GM18507 (cell line): ENCODE results near the gene STXBP1.

ENCODE experiments used
- DNase-seq: peaks from one replicate; pipeline ENCODE4 v3.0.0; 2011; ENCODE audit warnings: low read depth; ENCODE audit not compliant: insufficient read length; ENCODE audit errors: extremely low spot score
- FAIRE-seq: peaks from 2 replicates; lab custom pipeline; 2011; peaks lifted over from hg19 to GRCh38; lab: Jason Lieb, UNC

STXBP1 gene

DNA sequence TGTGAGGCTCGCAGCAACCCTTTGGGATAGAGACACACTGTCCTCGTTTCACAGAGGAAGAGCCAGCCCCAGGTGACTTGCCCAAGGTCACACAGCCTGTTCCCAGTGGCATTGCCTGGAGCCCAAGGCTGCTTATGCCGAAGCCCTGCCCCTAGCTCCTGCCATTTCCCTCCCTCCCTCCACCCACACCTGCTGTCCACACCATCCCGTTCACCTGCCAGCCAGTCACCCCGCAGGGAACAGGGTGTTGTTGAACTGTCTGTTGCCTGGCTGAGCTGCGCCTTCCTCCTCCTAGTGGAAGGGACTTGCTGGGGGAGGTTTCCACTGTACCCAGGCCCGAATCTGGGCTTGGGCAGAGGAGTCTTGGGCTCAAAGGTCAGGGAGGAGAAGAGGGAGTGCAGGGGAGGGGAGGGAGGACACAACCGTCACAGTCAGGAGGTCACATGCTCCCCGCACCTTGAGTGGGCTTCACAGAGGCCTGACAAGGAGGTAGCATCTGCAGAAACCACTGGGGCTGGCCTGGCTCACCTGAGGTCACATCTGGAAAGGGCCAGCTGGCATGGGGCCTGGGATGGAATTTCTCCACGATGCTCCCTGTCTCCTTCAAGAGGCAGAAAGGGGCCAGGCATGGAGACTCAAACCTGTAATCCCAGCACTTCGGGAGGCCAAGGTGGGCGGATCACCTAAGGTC lies 110.1 kb downstream of the STXBP1 start:
- no peak for DNase-seq
- FAIRE-seq = no peak

DNA sequence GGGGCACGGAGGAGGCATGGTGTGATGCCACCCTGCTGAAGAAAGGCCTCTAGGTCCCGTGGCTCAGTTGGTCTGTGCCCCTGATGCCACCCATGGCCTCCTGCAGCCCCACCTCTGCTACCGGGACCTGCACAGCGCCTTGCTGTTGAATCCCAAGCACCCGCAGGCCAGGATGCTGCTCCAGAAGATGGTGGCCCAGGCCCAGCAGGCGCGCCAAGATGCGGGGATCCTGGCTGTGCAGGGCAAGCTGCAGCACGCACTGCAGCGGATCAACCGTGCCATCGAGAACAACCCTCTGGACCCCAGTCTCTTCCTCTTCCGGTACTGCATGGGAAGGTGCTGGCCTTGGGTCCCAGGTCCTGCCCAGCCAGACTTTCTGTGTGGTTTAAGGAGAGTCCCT lies 110.9 kb downstream of the STXBP1 start:
- FAIRE-seq (no peak), DNase-seq (no peak)

DNA sequence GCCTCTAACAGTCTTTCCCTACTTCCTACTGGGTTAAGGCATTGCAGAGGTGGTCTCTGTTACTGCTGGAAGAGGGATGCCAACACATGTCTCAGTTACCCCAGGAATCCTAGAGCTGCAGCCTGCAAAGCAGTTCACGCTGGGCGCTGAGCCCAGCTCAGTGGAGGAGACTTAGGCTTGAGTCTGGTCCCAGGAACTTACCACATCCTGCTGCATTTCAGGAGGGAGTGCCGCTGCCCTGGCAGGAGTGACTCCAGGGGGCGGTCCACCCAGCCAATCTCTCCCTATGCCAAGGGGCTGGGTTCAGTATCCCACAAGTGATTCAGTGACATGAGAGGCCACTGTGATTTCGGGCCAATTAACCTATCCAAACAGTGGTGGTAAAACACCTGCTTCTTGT lies 111.4 kb downstream of the STXBP1 start:
- DNase-seq (no peak), FAIRE-seq (no peak)

DNA sequence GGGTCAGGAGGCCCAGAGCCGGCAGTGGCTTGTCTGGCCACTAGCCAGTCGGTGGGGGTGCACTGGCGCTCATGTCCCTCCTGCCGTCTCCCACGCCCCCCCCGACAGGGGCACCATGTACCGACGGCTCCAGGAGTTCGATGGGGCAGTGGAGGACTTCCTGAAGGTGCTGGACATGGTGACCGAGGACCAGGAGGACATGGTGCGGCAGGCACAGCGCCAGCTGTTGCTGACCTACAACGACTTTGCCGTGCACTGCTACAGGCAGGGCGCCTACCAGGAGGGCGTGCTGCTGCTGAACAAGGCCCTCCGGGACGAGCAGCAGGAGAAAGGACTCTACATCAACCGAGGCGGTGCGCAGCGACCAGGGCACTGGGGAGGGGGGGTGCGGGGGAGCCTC lies 111.9 kb downstream of the STXBP1 start:
- FAIRE-seq = no peak
- DNase-seq = no peak

DNA sequence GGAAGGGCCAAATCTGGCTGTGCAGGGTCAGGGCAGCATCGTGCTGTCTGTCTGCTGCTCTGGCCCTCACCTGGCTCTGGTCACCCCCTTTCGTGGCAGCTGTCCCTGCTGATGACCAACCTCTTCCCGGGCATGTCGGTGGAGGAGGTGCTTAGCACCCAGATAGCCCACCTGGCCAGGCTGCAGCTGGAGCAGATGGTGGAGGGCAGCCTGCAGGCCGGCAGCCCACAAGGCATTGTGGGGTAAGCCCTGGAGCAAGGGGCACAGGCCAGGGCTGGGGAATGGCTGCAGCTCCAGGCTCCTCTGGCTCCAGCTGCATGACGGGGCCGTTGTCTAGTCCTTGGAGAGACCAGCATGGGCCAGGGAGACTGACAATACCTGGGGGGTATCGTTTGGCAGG lies 114.8 kb downstream of the STXBP1 start:
- FAIRE-seq = no peak

DNA sequence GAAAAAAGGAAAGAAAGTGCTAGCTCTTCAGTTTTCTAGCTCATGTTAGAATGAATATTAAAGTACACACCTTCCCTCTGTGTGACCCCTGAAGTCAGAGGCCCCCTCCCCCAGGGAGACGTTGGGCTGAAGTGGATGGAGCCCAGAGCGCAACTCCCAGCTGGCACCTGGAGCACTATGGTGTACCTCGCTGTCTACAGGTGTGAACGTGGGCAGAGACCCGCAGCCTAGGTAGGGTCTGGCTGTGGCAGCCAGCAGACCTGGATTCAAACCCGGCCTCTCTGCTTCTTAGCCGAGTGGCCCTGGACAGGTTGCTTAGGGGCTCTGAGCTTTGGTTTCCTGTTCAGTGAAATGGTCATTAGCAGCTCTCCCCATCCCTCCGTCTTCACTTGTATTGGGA lies 116.7 kb downstream of the STXBP1 start:
- DNase-seq (no peak), FAIRE-seq (no peak)

More for the DNA sequence above, 114.8 kb downstream of the STXBP1 start:
- DNase-seq = no peak

DNA sequence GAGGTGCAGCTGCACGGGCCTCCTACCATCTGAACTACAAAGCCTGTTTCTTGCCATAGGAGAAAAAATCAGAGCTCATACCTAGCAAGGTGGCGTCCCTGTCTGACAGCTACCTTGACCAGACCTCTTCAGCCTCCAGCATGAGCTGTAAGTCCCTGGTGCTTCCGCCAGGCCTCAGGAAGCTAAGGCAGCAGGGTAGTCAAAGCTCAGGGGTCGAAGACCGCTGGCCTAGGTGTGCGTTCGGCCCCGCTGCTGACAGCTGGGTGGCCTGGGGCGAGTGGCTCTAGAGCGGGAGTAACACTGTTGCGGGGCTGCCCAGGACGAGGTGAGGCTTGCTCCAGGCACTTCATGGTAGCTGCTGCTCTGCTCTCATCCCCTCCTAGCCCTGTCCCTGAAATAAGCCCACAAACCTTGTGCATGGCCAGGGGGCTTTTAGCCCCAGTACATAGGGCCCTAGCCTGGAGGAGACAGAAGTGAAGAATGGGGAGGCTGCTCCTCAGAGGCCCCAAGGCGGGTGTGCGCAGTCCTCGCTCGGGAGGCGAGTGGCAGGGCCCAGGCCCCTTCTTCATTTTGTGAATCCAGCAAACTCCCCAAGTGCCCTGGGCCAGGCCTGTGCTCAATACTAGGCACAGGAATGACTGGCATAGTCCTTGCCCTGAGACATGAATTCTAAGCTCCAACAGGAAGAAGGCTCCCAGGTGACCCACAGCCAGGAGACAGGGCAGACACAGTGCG lies 117.6 kb downstream of the STXBP1 start:
- FAIRE-seq = no peak

DNA sequence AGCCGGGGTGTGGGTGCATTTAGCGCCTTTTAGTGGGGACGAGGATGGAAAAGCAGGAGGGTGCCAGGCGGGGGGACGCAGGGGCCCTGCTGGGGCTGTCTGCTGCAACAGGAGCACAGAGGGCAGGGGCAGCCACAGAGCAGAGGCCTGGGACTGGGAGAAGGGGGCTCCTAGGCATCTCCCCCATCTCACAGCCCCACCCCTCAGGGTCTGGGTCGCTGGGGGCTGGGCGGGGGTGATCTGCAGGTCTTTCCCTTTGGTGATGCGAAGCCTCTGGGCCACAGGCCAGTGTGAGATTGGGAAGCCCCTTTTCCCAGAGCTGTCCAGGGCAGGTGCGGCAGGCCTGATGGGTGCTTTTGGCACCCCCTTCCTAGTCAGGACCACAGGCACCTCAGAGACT lies 118.2 kb downstream of the STXBP1 start:
- DNase-seq (no peak), FAIRE-seq (no peak)

More for the DNA sequence above, 117.6 kb downstream of the STXBP1 start:
- no peak for DNase-seq

DNA sequence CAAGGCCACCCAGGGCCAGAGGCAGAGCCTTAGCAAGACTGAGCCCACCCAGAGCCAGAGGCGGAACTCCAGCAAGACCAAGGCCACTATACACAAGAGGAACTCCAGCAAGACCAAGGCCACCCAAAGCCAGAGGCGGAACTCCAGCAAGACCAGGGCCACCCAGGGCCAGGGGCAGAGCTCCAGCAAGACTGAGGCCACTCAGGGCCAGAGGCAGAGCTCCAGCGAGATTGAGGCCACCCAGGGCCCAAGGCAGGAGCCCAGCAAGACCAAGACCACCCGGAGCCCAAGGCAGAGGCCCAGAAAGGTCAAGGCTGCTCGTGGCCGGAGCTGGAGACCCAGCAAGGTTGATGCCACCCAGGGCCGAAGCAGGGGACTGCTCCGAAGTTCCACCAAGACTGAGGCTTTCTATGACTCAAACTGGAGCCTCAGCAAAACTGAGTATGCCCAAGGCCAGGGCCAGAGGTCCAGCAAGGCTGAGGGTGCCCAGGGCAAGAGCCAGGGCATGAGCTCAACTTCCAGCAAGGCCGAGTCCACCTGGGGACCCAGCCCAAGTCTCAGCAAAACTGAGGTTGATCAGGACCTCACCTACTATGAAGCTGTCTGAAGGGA lies 118.8 kb downstream of the STXBP1 start:
- no peak for FAIRE-seq

DNA sequence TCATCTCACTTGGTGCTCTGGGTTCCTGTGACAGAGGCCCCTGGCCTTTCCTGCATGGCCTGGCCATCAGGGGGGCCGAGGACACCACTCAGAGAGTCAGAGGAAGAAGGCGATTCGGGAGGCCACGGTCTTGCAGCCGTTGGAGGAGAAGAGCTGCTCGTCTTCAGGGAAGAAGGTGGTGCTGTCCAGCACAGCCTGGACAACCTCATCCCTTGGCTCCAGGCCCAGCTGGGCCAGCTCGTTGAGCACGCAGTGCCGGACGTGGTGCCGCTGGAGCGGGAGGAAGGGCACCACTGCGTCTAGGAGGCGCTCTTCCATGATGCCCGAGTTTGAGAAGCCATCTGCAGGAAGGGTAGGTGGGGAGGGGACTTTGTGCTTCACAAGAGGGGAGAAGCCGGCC lies 119.9 kb downstream of the STXBP1 start:
- no peak for DNase-seq
- no peak for FAIRE-seq

More for the DNA sequence above, 118.8 kb downstream of the STXBP1 start:
- DNase-seq = no peak

DNA sequence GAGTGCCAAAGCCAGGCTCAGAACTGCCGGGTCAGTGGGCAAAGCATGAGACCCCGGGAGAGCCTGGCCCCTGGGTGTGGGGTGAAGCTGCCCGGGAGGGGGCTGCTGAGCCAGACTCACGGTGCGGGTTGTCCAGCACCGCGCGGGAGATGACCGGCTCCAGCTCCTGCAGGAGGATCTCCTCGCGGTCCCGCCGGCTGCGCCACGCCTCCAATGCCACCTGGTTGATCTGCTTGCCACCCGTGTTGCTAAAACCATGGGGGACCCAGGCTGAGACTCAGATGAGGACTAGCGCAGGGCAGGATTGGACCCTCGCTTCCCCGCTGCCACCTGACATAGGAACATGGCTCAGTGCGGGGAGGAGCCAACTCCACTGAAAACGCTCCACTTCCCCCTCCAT lies 120.4 kb downstream of the STXBP1 start:
- no peak for FAIRE-seq
- DNase-seq = no peak

DNA sequence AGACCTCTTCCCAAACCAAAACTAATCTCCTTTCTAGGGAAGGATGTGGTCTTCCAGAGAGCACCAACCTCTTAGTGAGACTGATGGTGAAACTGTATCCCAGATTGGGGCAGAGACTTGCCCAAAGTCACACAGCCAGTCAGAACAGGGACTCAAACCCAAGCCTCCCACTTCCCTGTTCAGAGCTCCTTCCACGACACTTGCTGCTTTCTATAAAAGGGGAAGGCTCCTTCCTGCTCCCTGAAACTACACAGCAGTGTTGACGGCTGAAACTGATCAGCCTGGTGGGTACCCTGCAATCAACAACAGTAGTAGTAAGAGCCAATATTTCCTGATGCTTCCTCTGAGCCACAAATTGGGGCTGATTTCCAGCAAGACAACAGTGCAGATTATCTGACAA lies 121.5 kb downstream of the STXBP1 start:
- DNase-seq = no peak
- FAIRE-seq = no peak

DNA sequence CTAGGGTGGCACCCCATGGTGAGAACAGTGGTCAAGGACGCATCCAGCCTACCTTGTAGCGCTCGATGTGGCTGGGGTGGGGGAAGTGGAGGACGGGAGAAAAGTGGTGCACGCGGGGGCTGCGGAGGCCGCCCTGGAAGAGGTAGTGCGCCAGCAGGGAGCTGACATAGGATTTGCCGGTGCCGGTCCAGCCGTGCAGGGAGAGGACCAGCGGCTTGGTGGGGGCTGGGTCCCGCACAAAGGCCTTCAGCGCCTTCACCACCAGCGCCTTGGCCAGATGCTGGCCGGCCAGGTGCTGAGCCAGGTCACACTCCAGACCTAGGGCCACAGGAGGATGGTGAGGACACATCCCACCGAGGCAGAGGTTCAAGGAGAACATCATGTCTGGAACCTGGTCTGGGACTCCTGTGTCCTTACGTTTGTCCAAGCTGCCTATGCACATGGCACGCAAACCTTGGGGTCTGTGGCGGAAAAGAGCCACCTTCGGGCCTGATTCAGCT lies 122.2 kb downstream of the STXBP1 start:
- FAIRE-seq = no peak
- DNase-seq = no peak

DNA sequence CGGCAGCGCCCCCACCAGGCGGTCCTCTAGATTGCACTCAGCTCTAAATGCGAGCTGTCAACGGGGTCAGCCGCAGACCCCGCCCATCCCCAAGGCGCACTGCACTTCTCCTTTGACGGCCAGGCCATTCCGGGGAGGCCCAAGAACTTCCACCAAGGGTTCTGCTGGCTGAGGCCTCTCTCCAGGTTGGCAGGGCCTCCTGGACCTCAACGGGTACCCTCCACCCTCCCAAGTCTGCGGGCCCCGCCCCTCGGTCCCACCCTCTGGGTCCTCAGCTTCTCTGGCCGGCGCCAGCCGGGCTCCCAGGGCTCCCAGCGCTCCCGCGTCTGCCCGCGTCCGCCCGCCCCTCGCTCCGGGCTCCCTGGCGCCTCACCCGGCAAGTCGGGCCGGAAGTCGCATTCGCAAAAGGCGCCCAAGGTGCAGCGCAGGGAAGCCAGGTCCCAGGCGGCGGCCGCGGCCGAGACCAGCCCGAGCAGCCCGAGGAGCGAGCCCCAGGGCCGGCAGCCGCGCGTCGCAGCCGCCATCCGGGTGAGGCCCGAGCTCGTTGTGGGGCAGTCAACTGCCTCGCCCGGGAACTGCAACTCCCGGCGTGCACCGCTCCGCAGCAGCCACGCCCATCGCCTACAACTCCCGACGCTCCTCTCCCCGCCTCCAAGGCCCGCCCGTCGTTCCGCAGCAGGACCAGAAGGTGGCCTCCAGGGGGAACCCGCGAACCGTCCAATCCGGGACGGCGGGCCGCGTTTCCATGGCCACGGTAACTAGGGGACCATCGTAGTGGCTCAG lies 122.9 kb downstream of the STXBP1 start, which contains the start of gene TOR2A:
TOR2A (minus strand) TSS at position 548 of the 783 bp plus-strand sequence; CDS start at position 524, 24 bp downstream.
- FAIRE-seq (peak; percentile 95), DNase-seq (peak; percentile 100)

DNA sequence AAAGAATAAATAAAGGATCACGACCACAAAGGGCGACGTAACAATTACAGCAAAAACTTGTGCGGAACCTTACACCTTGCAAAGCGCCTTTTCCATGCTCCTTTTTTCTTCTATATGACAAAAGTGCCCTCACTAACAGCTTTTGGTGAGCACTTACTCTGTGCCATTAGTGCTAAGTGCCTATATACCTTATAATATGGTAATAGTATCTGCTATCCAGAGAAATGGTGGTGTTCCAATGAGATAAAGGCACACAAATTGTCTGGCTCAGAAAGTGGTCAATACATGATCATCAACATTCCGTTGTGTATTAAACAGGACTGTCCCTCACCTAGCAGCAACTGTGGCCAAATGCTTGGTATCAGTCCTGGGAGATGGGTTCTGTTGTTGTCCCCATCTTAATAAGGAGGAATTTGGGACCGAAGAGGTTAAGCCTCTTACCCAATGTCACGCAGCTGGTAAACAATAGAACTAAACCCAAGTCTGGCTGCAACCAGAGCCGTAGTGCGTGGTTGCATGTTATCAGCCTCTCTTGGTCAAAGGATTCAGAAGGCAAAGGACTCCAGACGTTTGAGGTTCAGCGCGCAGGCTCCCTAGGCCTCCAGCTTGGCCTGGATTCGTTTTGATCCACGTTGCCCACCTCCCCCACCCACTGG lies 123.6 kb downstream of the STXBP1 start:
- no peak for DNase-seq
- no peak for FAIRE-seq

DNA sequence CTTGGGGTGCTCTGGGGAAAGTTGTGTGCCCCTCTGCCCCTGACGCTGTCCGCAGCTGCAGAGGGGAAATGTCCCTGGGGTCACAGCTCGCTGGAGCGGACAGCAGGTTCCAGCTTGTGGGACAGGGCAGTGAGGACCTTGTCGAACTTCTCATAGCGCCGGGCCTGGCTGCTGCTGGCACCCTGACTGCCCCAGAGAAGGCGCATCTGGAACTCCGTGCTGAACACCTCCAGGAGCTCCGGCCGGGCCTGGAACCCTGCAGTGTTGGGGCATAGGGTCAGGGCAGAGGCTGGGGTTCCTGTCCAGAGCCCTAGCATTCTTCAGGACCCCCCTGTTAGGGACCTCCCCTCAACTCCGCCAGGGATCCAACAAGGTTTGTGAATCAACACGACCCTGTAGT lies 126.6 kb downstream of the STXBP1 start:
- DNase-seq (no peak), FAIRE-seq (no peak)

DNA sequence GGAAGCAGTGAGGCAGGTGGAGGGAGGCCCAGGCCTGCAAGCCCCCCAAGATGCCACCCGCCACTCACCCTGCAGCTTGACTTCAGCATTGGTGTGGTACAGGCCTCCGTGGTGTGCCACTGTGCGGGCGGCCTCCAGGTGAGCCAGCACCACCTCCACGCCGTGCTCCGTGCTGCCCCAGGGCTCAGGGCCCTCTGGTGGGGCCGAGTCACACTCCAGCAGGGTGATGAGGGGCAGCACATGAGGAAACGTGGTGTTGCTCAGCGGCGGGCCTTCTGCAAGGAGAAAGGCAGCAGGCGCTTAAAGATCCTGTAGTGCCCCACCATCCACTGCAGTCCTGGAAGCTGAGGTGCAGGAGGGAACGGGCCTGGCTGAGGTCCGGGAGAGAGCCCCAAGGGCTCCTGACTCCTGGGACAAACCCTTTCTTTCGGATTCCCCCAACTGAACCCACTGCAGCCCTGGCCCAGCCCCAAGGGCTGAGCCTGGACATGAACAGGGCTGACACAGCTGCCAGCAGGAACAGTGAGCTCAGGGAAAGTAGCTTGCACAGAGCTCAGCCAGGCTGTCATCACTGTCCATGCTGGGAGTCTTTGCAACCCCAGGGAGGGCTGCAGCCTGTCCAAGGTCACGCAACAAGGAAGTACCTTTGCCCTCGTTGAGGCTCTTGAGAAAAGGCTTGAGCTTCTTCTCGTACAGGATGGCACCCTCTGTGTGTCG lies 127.7 kb downstream of the STXBP1 start:
- DNase-seq (no peak), FAIRE-seq (no peak)

DNA sequence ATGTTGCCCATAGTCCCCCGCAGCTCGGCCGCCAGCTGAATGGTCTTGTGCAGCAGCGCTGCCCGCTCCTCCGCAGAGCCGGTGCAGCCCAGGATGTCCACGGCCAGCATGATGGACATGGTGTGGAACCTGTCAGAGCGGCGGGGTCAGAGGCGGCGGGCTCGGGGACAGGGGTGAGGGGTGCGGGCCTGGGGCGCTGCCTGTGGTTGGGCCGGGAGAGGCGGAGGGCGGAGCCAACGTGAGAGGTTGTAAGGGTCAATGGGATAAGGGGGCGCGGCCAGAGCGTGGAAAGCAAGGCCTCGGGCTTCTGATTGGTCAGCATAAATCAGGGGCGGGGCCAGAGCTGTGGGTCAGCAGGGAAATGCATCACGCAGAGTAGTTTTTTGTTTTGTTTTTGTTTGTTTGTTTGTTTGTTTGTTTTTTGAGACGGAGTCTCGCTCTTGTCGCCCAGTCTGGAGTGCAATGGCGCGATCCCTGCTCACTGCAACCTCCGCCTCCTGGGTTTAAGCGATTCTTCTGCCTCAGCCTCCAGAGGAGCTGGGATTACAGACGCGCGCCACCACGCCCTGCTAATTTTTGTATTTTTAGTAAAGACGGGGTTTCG lies 129.9 kb downstream of the STXBP1 start:
- DNase-seq (no peak), FAIRE-seq (no peak)
